GM19468 (cell line): ENCODE measurements around the gene ESR1.
"Not testable (repeated sequence)": the region's sequence is repeated elsewhere in the genome, so short reads cannot be mapped to it uniquely, and the experiment has no call there.

ENCODE experiments used
- ATAC-seq: cut with Tn5 transposase; IDR thresholded peaks from one replicate; pipeline ENCODE4 v1.9.1; 2021; ENCODE audit warnings: mild to moderate bottlenecking, moderate library complexity, moderate number of reproducible peaks; ENCODE audit not compliant: unreplicated experiment; ENCODE audit errors: extremely low read depth

ESR1 gene

GRCh38 chr6:151808371-151809241 is 1.1 kb downstream of the ESR1 start:
- no peak for ATAC-seq

- no peak for ATAC-seq
Measured at GRCh38 chr6:151811081-151811480, 3.6 kb downstream of the ESR1 start.

- ATAC-seq = no peak
Measured at GRCh38 chr6:151813858-151814257, 6.4 kb downstream of the ESR1 start.

GRCh38 chr6:151814614-151815013 is 7.1 kb downstream of the ESR1 start:
- ATAC-seq = no peak

- peak; percentile 78 for ATAC-seq
Measured at GRCh38 chr6:151822252-151823111, 15.0 kb downstream of the ESR1 start.

- no peak for ATAC-seq
Measured at GRCh38 chr6:151826517-151827142, 19.1 kb downstream of the ESR1 start.

GRCh38 chr6:151832710-151833109 is 25.2 kb downstream of the ESR1 start:
- ATAC-seq = no peak

GRCh38 chr6:151835396-151835795 is 27.9 kb downstream of the ESR1 start:
- ATAC-seq = no peak

- no peak for ATAC-seq
Measured at GRCh38 chr6:151837223-151837622, 29.7 kb downstream of the ESR1 start.

GRCh38 chr6:151842816-151843215 is 35.3 kb downstream of the ESR1 start:
- ATAC-seq = no peak

GRCh38 chr6:151847064-151847463 is 39.6 kb downstream of the ESR1 start:
- no peak for ATAC-seq

- ATAC-seq = no peak
Measured at GRCh38 chr6:151850479-151851003, 43.1 kb downstream of the ESR1 start.

- ATAC-seq = no peak
Measured at GRCh38 chr6:151858294-151858693, 50.8 kb downstream of the ESR1 start.

GRCh38 chr6:151862461-151862860 is 55.0 kb downstream of the ESR1 start:
- no peak for ATAC-seq

GRCh38 chr6:151867361-151867869 is 59.9 kb downstream of the ESR1 start:
- not testable (repeated sequence) for ATAC-seq

- no peak for ATAC-seq
Measured at GRCh38 chr6:151869345-151869744, 61.9 kb downstream of the ESR1 start.

- ATAC-seq = no peak
Measured at GRCh38 chr6:151869787-151870186, 62.3 kb downstream of the ESR1 start.

GRCh38 chr6:151870375-151870774 is 62.9 kb downstream of the ESR1 start:
- ATAC-seq = no peak

- ATAC-seq = no peak
Measured at GRCh38 chr6:151875524-151875923, 68.0 kb downstream of the ESR1 start.

- ATAC-seq = no peak
Measured at GRCh38 chr6:151876122-151876521, 68.6 kb downstream of the ESR1 start.
